ENCODE results near the gene TARM1.
A peak's percentile ranks its signal among the peaks of the same experiment; 100 is the strongest.
"Not testable (repeated sequence)": the region's sequence is repeated elsewhere in the genome, so short reads cannot be mapped to it uniquely, and the experiment has no call there.

Gene TARM1

DNA sequence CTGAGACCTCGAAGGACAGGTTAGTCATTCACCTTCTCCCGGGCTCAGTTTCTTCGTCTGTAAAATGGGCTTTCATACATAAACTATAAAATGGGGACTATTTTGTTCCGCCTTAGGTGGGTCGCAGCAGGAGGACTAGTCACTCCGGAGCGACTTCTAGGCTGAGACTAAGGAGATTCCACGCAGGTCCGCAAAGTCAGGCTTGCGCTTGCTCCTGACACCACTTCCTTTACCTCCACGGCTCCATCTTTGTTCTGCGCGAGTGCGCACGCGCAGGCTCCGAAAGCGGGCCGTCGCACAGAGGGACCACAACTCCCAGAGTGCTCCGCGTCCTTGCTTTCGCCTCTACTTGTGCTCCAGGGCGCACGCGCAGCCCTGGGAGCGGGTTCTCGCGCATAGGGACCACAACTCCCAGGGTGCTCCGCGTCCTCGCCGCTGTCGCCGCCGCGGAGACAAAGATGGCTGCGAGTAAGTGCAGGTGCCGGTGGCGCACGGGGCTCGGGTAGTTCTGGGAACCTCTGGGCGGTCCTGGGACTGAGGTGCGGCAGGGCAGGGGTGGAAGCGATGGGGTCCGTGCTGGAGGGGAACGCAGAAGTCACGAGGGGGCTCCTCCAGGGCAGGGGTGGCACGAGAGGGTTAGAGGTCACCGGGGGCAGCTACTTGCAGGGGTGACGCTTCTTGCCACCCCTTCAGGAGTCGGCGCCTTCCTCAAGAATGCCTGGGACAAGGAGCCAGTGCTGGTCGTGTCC is 21.4 kb upstream of the TARM1 start, which contains the start of gene NDUFA3:
Gene NDUFA3, plus strand, starts transcription at position 435 of the 749 bp plus-strand sequence. Its CDS starts 24 bp downstream, at position 459.
- DNase-seq, result peak; percentile 98
- no peaks in the 10 kb centered on the region for H3K4me1 ChIP-seq
- no peaks in the 10 kb centered on the region for H3K9me3 ChIP-seq
- H3K36me3 ChIP-seq, result peaks cover 20% of the 10 kb centered on the region
- TF ChIP-seq, protein P1, sequence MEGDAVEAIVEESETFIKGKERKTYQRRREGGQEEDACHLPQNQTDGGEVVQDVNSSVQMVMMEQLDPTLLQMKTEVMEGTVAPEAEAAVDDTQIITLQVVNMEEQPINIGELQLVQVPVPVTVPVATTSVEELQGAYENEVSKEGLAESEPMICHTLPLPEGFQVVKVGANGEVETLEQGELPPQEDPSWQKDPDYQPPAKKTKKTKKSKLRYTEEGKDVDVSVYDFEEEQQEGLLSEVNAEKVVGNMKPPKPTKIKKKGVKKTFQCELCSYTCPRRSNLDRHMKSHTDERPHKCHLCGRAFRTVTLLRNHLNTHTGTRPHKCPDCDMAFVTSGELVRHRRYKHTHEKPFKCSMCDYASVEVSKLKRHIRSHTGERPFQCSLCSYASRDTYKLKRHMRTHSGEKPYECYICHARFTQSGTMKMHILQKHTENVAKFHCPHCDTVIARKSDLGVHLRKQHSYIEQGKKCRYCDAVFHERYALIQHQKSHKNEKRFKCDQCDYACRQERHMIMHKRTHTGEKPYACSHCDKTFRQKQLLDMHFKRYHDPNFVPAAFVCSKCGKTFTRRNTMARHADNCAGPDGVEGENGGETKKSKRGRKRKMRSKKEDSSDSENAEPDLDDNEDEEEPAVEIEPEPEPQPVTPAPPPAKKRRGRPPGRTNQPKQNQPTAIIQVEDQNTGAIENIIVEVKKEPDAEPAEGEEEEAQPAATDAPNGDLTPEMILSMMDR (IDR thresholded peaks at IDR 0.05; ENCODE audit: low read depth, low read length), result no peak
- peak within 1 kb of the TSS; percentile 95 for H3K4me3 ChIP-seq (ENCODE audit: low read depth, low read length)
- H3K27me3 ChIP-seq, result no peaks in the 10 kb centered on the region

DNA sequence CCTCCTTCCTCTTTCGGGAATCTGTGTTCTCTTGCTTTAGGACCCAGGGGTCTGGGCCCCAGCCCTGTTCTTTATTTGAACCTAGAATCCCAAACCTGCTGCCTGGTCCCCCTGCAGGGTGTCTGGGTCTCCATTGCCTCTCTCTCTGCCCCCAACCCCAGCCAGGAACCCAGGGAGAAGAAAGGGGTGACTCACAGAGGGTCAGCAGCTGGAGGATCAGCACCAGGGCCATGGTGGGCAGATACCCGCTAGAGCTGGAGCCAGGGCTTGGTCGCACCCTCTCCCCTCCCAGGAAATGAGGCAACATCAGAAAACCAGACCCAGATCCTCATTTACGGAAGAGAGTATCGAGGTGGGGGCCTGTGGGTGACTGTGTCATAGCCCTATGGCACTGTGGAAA is 19.4 kb upstream of the TARM1 start, which contains the start of gene OSCAR:
Gene OSCAR, minus strand, starts transcription at position 243 of the 400 bp plus-strand sequence. Its CDS starts 11 bp downstream, at position 232.
- Histone ChIP-seq H3K9me3 (no peaks in the 10 kb centered on the region; the same call in 1 of the 2 replicates), H3K4me3 (ENCODE audit: low read depth, low read length) (no peak within 1 kb of the TSS), H3K36me3 (no peaks in the 10 kb centered on the region; the same call in 1 of the 2 replicates), H3K27me3 (peaks cover 11% of the 10 kb centered on the region), H3K4me1 (no peaks in the 10 kb centered on the region)
- TF ChIP-seq, protein P1 (IDR thresholded peaks at IDR 0.05; ENCODE audit: low read depth, low read length), result no peak
- DNase-seq, result peak; percentile 28

DNA sequence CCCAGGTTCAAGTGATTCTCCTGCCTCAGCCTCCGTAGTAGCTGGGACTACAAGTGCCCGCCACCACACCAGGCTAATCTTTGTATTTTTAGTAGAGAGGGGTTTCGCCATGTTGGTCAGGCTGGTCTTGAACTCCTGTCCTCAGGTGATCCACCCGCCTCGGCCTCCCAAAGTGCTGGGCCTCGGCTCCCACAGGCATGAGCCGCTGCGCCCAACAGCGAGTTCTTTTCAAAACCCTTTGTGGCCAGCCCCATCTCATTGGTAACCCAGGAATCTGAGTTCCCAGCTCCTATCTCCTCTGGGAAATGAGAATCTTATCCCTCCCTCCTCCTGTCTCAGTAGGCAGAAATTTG is 18.7 kb upstream of the TARM1 start:
- peaks cover 18% of the 10 kb centered on the region for H3K27me3 ChIP-seq
- H3K9me3 ChIP-seq; DNase-seq; H3K4me3 ChIP-seq (ENCODE audit: low read depth, low read length); H3K4me1 ChIP-seq; H3K36me3 ChIP-seq: not testable (repeated sequence)

DNA sequence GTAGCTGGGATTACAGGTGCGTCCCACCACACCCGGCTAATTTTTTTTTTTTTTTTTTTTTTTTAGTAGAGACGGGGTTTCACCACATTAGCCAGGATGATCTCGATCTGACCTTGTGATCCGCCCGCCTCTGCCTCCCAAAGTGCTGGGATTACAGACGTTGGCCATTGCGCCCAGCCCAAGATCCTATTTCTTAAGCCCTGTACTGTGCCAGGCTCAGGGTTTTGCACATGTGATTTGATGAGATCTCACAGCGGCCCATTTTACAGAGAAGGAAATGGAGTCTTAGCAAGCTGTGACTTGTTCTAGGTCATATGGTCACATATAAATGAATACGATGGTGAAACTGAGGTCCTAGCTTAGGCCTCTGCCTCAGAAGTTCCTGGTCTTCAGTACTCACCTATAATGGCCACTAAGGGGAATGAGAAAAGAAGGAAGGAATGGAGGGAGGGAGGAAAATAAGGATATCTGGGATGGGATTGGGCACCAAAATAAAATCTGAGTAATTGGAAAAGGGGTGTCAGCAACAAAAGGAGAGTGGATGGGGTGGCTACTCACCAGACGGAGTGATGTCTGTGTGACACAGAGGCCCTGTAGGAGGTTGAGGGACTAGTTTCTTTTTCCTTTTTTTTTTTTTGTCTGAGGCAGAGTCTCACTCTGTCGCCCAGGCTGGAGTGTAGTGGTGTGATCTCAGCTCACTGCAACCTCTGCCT is 18.2 kb upstream of the TARM1 start:
- no peaks in the 10 kb centered on the region; the same call in 1 of the 2 replicates for H3K9me3 ChIP-seq
- TF ChIP-seq, protein P1 (IDR thresholded peaks at IDR 0.05; ENCODE audit: low read depth, low read length), result no peak
- H3K36me3 ChIP-seq, result no peaks in the 10 kb centered on the region; the same call in 1 of the 2 replicates
- peaks cover 20% of the 10 kb centered on the region for H3K27me3 ChIP-seq
- no peak for DNase-seq
- no peaks in the 10 kb centered on the region for H3K4me1 ChIP-seq
- H3K4me3 ChIP-seq (ENCODE audit: low read depth, low read length), result no peak overlapping the region

DNA sequence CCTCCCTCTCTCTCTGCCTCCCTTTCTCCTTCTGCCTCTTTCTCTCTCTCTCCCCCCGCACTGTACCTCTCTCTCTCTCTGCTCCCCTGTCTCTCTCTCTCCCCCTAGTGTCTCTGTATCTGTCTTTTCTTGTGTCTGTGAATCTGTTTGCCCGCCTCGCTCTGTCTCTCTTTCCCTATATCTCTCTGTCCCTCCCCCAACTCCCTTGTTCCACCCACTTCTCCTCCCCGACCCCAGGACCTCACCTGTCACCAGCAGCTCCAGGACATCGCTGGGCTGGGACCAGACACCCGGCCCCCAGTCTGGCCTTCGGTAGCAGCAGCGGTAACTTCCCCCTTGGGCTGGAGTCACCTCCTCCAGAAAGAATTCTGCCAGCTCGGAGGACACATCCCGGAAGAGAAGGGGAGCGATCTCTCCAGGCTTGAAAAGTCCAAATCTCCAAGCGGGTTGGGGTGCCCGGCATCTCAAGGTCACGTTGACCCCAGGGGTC is 15.5 kb upstream of the TARM1 start:
- no peak overlapping the region for H3K4me3 ChIP-seq (ENCODE audit: low read depth, low read length)
- H3K9me3 ChIP-seq, result no peaks in the 10 kb centered on the region; the same call in 1 of the 2 replicates
- TF ChIP-seq, protein P1 (IDR thresholded peaks at IDR 0.05; ENCODE audit: low read depth, low read length), result peak; percentile 24; the same call in 1 of the 2 replicates
- DNase-seq, result no peak
- peaks cover 20% of the 10 kb centered on the region for H3K27me3 ChIP-seq
- no peaks in the 10 kb centered on the region for H3K36me3 ChIP-seq
- H3K4me1 ChIP-seq, result no peaks in the 10 kb centered on the region

DNA sequence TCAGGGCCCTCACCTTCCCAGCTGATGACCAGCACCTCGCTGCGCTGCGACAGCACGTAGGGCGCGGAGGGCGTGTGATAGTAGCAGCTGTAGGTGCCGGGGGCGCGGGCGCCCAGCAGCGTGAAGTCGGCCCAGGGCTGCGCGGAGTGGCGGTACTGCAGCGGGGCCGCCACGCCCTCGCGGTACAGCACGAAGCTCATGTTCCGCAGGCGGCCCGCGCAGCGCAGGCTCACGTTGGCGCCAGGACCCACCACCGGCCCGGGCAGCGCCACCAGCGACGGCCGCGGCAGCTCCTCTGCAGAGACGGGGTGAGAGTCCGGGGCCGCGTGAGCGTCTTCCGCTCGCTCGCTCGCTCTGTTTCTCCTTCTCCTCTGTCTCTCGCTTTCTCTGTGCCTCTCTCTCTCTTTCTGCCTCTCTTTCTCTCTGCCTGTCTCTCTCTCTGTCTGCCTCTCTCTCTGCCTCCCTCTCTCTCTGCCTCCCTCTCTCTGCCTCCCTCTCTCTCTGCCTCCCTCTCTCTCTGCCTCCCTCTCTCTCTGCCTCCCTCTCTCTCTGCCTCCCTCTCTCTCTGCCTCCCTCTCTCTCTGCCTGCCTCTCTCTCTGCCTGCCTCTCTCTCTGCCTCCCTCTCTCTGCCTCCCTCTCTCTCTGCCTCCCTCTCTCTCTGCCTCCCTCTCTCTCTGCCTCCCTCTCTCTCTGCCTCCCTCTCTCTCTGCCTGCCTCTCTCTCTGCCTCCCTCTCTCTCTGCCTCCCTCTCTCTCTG is 14.9 kb upstream of the TARM1 start:
- not testable (repeated sequence) for H3K9me3 ChIP-seq; H3K36me3 ChIP-seq; H3K4me1 ChIP-seq; H3K4me3 ChIP-seq (ENCODE audit: low read depth, low read length)
- peaks cover 20% of the 10 kb centered on the region for H3K27me3 ChIP-seq
- peak; percentile 43 for DNase-seq
